GM19463 (cell line): ENCODE results near the gene POLDIP3.

Experiments used
- ATAC-seq: cut with Tn5 transposase; IDR thresholded peaks from one replicate; pipeline ENCODE4 v1.9.1; 2021; ENCODE audit warnings: mild to moderate bottlenecking, moderate library complexity; ENCODE audit not compliant: unreplicated experiment

The POLDIP3 gene

GRCh38 chr22:42642806-42643633, 28.3 kb upstream of the POLDIP3 start:
- ATAC-seq = no peak

- no peak for ATAC-seq
These were observed 27.2 kb upstream of the POLDIP3 start for GRCh38 chr22:42641801-42642413.

- no peak for ATAC-seq
These were observed 25.0 kb upstream of the POLDIP3 start for GRCh38 chr22:42639541-42640241.

- no peak for ATAC-seq
These were observed 22.9 kb upstream of the POLDIP3 start for GRCh38 chr22:42637555-42637954.

- no peak for ATAC-seq
These were observed 21.8 kb upstream of the POLDIP3 start for GRCh38 chr22:42636506-42636905.

- no peak for ATAC-seq
These were observed 20.8 kb upstream of the POLDIP3 start for GRCh38 chr22:42635531-42635930.

GRCh38 chr22:42633013-42633412, 18.3 kb upstream of the POLDIP3 start:
- no peak for ATAC-seq

GRCh38 chr22:42632096-42632495, 17.4 kb upstream of the POLDIP3 start:
- no peak for ATAC-seq

- no peak for ATAC-seq
These were observed 16.4 kb upstream of the POLDIP3 start for GRCh38 chr22:42630901-42631602.

GRCh38 chr22:42630211-42630610, 15.5 kb upstream of the POLDIP3 start:
- no peak for ATAC-seq

- ATAC-seq = no peak
These were observed 13.3 kb upstream of the POLDIP3 start for GRCh38 chr22:42627981-42628380.

- no peak for ATAC-seq
These were observed 12.4 kb upstream of the POLDIP3 start for GRCh38 chr22:42626951-42627625.

GRCh38 chr22:42626431-42626830, 11.7 kb upstream of the POLDIP3 start:
- no peak for ATAC-seq

- ATAC-seq = no peak
These were observed 10.7 kb upstream of the POLDIP3 start for GRCh38 chr22:42625416-42625815.

- no peak for ATAC-seq
These were observed 9.9 kb upstream of the POLDIP3 start for GRCh38 chr22:42624551-42625106.

- ATAC-seq = no peak
These were observed 9.2 kb upstream of the POLDIP3 start for GRCh38 chr22:42623756-42624441.

GRCh38 chr22:42623301-42623751, 8.6 kb upstream of the POLDIP3 start:
- ATAC-seq = no peak

GRCh38 chr22:42622061-42622710, 7.5 kb upstream of the POLDIP3 start:
- ATAC-seq = no peak

GRCh38 chr22:42621505-42622002, 6.9 kb upstream of the POLDIP3 start:
- peak; percentile 53 for ATAC-seq
